Raji (cell line): ENCODE data around the gene LZTS3.

ENCODE experiments used
- POLR2A ChIP-seq: IDR thresholded peaks from 2 replicates; pipeline ENCODE4 v1.6.1; 2011; ENCODE audit warnings: low read depth, low read length, control low read depth; ENCODE audit not compliant: insufficient read depth

The LZTS3 gene

DNA sequence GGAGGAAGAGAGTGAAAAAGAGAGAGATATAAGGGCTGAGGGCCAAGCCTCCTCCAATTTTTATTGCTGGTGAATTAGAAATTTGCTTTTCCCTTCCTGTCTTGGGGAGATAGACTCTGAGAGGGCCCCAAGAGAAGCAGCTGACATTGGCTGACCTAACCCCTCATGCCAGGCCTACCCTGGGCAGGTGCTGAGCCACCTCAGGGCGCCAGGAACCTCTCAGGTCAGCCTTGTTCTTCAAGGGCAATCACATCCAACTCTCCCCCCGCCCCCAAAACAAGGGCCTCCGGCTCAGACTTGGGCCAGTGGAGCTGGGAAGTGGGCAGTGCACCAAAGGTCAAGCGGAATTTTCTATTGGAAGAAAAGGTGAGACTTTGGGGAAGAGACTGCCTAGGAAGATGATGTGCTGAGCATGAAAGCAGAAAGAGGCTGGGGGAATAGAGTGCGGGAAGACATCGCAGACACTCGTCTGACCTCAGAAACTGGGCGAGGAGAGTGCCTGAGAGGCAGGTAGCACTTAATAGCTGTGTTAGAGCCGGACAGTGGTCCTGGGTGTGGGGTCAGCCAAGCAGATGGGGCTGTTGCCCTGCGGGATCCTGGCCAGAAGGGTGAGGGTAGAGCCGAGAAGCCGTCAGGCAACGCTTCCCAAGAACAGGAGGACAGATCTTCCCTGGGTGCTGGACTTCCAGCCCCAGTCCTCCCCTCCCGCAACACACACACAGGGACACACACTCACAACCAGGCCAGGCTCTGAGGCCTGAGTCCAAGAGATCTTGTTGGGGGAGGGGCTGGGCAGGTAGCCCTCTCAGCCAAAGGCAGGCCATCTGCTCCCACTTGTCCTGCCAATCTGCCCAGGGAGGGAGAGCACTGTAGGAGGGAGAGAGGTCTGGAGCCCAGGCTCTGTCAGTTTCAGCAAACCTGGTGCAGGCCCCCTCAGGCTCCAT is 10.0 kb downstream of the LZTS3 start:
- TF ChIP-seq POLR2A = no peak

DNA sequence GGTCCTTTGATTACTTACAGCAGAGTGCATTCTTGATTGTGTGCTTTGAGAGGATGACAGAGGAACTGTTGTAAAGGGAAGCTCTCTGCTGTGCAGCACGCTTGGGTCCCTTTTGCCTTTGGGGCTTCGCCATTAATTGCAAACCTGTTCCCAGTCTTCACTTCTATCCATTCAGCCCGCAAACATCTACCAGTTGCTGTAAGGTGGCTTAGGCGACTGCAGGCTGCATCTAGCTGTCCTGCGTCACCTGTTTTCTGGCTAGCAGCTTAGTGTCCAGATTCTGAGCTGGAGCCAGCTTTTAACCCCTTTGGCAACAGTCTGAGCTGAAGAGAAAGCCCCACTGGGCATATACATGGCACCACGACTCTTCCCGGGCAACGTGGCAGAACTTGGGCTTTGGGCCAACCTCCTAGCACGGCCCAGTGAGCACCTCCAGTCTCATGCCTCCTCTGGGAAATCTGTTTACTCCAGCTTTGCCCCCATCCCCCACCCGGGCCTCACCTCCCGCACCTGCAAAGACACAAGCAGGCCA is 11.2 kb downstream of the LZTS3 start:
- TF ChIP-seq POLR2A = no peak

DNA sequence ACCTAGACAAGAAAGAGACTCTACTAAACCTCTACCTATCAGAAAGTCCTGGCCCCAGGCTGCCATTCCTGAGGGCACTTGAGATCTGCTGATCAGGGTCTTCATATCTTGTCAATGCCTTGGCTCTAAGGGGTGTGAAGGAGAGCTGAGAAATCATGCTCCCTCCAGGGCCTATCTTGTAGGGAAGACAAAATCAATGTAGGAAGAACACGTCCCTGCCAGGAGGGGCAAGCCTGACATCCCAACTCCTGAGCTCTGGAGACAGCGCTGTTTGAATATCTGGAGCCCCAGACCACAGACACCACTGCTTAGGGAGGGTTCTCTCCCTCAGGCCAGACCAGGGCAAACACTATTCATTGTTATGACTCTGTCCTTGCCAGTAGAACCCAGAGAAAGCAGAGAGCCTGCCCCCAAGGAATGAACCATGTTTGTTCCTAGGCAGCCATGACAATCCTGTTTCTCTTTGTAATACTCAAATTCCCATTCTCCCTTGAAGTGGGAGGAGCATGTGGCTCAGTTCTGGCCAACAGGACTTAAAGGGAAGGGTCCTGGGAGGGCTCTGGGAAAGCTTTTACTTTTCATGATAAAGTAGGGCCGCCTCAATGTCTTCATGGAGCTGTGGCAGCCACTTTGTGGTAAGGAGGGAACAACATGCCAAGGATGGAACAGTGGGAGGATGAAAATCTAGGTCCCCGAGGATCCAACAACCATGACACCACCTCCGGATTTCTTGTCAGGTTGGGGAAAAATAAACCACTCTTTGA is 11.9 kb downstream of the LZTS3 start:
- TF ChIP-seq POLR2A = no peak

GRCh38 chr20:3160418-3160817 is 12.9 kb downstream of the LZTS3 start:
- TF ChIP-seq POLR2A = no peak

DNA sequence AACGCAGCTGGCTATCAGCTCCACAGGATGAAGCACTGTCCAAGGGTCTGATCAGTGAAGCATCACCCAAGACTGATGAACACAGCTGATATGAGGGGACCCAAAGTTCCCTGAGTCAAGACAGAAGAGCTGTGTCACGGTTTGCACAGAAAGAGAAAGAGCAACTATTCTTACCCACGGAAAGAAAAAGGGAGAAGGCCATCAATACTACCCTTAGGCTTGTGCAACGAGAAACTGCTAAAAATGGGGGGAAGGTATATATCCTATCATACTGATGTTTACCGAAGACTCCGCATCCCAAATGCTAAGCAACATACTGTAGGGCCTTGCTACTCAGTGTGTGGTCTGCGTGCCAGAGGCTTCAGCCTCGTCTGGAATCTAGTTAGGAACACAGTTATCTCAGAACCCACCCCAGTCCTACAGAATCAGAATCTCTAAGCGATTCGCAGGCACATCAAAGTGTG is 14.3 kb downstream of the LZTS3 start:
- no peak for TF ChIP-seq POLR2A

DNA sequence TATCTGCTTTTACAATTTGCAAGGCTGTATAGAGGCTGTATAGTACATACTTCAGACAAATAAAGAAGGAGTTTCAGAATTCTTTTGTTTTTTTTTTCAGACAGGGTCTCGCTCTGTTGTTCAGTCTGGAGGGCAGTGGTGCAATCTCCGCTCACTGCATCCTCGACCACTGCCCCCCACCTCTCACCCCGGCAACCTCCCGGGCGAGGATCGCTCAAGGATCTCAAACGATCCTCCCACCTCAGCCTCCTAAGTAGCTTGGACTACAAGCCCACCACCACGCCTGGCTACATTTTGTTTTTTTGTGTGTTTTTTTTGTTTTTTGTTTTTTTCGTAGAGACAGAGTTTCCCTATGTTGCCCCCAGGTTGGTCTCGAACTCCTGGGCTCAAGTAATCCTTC is 15.5 kb downstream of the LZTS3 start:
- no peak for TF ChIP-seq POLR2A

- no peak for TF ChIP-seq POLR2A
Measured at GRCh38 chr20:3156811-3157619, 16.3 kb downstream of the LZTS3 start.

GRCh38 chr20:3150908-3151307 is 22.4 kb downstream of the LZTS3 start:
- TF ChIP-seq POLR2A = no peak

DNA sequence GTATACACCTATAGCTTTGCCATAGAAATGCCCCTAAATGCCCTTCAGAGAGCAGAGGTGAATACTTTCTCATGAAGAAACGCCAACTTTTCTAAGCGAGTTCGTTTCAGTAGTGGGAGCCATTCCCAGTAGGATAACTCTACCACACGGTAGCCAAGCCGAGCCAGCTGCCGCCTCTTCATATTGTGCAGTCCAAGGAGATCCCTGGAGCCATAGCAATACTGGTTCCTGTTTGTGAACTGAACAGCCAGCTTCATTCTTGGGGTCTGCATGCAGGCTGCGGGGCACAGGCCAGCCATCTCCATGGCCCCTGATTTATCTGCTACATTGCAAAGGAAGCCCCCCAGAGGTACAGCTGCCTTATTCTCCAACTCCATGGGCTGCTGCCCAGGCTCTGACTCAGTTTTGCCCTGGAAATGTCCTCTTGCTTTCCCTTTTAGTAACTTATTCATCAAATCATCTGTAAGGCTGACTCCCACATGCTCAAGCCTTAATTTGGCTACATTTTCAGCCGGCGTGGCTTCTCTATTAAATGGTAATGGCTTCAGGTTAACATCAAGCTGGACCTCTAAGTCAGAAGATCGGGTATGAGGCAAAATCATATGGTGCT is 26.5 kb downstream of the LZTS3 start:
- TF ChIP-seq POLR2A = no peak

- no peak for TF ChIP-seq POLR2A
Measured at GRCh38 chr20:3141757-3142156, 31.6 kb downstream of the LZTS3 start.

GRCh38 chr20:3137492-3137891 is 35.9 kb downstream of the LZTS3 start:
- TF ChIP-seq POLR2A = no peak

- TF ChIP-seq POLR2A = no peak
Measured at GRCh38 chr20:3135507-3136070, 37.8 kb downstream of the LZTS3 start.

DNA sequence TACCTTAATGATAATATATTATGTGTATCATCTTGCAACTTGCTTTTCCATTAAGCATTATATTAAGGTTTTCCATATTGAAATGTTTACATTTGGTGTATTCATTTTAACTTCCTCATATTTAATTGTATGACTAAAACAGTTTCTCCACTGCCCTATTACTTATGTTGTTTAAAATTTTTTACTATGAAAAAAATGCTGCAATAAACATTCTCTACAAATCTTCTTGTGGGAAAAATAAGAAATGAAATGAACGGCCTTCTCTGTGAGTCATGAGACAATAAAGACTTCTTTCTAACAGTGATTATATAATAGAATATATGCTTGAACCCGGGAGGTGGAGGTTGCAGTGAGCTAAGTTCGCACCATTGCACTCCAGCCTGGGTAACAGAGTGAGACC is 39.2 kb downstream of the LZTS3 start:
- TF ChIP-seq POLR2A = no peak

DNA sequence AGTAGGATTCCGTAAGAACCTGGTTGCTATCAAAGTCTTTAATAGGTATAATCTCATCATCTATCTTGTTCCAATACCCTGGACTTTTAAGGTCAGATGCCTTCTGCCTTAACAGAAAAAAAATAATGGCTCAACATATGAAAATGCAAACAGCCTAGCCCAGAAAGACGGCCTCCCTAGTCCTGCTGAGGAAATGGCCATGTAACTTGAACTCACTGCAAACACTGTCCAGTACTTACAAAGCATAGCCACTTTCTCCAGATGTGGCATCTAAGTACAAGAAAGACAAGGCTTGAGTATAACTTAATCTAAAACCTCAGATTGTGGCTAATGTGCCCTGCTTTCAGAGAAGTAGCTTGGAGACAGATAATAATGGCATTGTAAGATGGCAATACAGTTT is 40.2 kb downstream of the LZTS3 start:
- no peak for TF ChIP-seq POLR2A

GRCh38 chr20:3130051-3130600 is 43.2 kb downstream of the LZTS3 start:
- TF ChIP-seq POLR2A = no peak
